ENCODE data around the gene ZFHX2. TPM values are rescaled to one million over a fixed set of nuclear protein-coding genes. Genes with fewer than 3 reads are reported as not detected.

ZFHX2 gene
- total RNA-seq, 1 donor from 2014 or later: 16.4 TPM

- H3K36me3 Mint-ChIP-seq (ENCODE audit: insufficient read depth): peaks cover 5% of the 10 kb centered on the region
- H3K4me3 Mint-ChIP-seq (ENCODE audit: low read depth): no peak overlapping the region
- no peak for TF ChIP-seq CTCF (IDR thresholded peaks at IDR 0.05; ENCODE audit: unreplicated experiment)
- no peaks in the 10 kb centered on the region for H3K4me1 Mint-ChIP-seq (ENCODE audit: low read depth)
- no peak for DNase-seq (ENCODE audit: low spot score, unreplicated experiment)
- H3K27me3 Mint-ChIP-seq: no peaks in the 10 kb centered on the region
- H3K9me3 Mint-ChIP-seq (ENCODE audit: low read depth): no peaks in the 10 kb centered on the region
- H3K27ac Mint-ChIP-seq: no peak overlapping the region
These were observed 29.6 kb downstream of the ZFHX2 start for GRCh38 chr14:23521785-23522640.

DNA sequence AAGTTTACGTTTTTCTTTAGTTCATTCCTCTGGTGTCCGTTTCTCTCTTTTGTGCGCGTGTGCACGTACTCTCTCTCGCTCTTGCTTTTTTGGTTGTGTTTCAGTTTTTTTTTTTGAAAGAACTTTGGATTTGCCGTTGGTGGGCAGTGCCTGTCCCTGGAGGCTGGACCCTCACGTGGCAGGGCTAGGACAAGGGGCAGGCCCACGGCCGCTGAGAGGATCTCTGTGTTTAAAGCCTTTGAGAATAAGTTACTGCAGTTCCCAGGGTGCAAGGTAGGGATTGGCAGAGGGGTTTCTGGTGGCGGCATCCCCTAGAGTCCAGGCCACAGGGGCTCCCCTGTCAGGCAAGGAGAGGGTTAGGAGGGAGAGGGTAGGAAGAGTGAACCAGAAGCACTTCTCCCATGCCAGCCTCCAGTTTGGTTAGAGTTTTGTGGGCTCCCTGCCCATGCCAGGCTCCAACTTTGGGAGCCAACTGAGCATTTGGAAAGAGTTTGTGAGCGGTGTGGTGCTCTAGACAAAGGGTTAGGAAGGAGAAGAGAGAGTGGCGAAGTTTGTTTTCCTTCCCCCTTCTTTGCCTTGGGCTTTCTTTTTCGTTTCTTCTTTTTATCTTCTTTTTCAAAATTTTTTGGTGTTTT is 30.5 kb downstream of the ZFHX2 start:
- H3K9me3 Mint-ChIP-seq (ENCODE audit: low read depth): no peaks in the 10 kb centered on the region
- H3K36me3 Mint-ChIP-seq (ENCODE audit: insufficient read depth): peaks cover 4% of the 10 kb centered on the region
- no peaks in the 10 kb centered on the region for H3K4me1 Mint-ChIP-seq (ENCODE audit: low read depth)
- no peak for TF ChIP-seq CTCF (IDR thresholded peaks at IDR 0.05; ENCODE audit: unreplicated experiment)
- no peak overlapping the region for H3K4me3 Mint-ChIP-seq (ENCODE audit: low read depth)
- peak overlapping the region; percentile 34 for H3K27ac Mint-ChIP-seq
- DNase-seq (ENCODE audit: low spot score, unreplicated experiment): no peak
- H3K27me3 Mint-ChIP-seq: no peaks in the 10 kb centered on the region

GRCh38 chr14:23518709-23519108 is 32.9 kb downstream of the ZFHX2 start:
- Mint-ChIP-seq H3K9me3 (ENCODE audit: low read depth) (no peaks in the 10 kb centered on the region), H3K4me3 (ENCODE audit: low read depth) (no peak overlapping the region)

GRCh38 chr14:23517650-23518326 is 33.8 kb downstream of the ZFHX2 start:
- TF ChIP-seq CTCF (IDR thresholded peaks at IDR 0.05; ENCODE audit: unreplicated experiment): no peak
- no peak overlapping the region for H3K4me3 Mint-ChIP-seq (ENCODE audit: low read depth)
- H3K9me3 Mint-ChIP-seq (ENCODE audit: low read depth): no peaks in the 10 kb centered on the region
- peaks cover 4% of the 10 kb centered on the region for H3K36me3 Mint-ChIP-seq (ENCODE audit: insufficient read depth)
- H3K4me1 Mint-ChIP-seq (ENCODE audit: low read depth): no peaks in the 10 kb centered on the region
- H3K27ac Mint-ChIP-seq: no peak overlapping the region
- DNase-seq (ENCODE audit: low spot score, unreplicated experiment): no peak
- no peaks in the 10 kb centered on the region for H3K27me3 Mint-ChIP-seq

More at GRCh38 chr14:23518709-23519108, 32.9 kb downstream of the ZFHX2 start:
- TF ChIP-seq CTCF (IDR thresholded peaks at IDR 0.05; ENCODE audit: unreplicated experiment): no peak
- Mint-ChIP-seq H3K4me1 (ENCODE audit: low read depth) (no peaks in the 10 kb centered on the region), H3K27me3 (no peaks in the 10 kb centered on the region), H3K27ac (no peak overlapping the region), H3K36me3 (ENCODE audit: insufficient read depth) (peaks cover 4% of the 10 kb centered on the region)
- DNase-seq (ENCODE audit: low spot score, unreplicated experiment): no peak

- Mint-ChIP-seq H3K27ac (no peak overlapping the region), H3K36me3 (ENCODE audit: insufficient read depth) (no peaks in the 10 kb centered on the region), H3K27me3 (no peaks in the 10 kb centered on the region), H3K4me1 (ENCODE audit: low read depth) (no peaks in the 10 kb centered on the region), H3K4me3 (ENCODE audit: low read depth) (no peak overlapping the region), H3K9me3 (ENCODE audit: low read depth) (no peaks in the 10 kb centered on the region)
- no peak for TF ChIP-seq CTCF (IDR thresholded peaks at IDR 0.05; ENCODE audit: unreplicated experiment)
- no peak for DNase-seq (ENCODE audit: low spot score, unreplicated experiment)
These were observed 37.0 kb downstream of the ZFHX2 start for GRCh38 chr14:23514644-23514957.

All from progenitor cell of endocrine pancreas (in vitro differentiated cells).